ENCODE data around the gene APOBEC3B. TPM values are rescaled to one million over a fixed set of nuclear protein-coding genes. Genes with fewer than 3 reads are reported as not detected.
"Not testable (repeated sequence)": the region's sequence is repeated elsewhere in the genome, so short reads cannot be mapped to it uniquely, and the experiment has no call there.

The APOBEC3B gene
- total RNA-seq, 2 experiments from 2014 or later = not detected

- H3K27ac Mint-ChIP-seq = no peak overlapping the region
- no peak overlapping the region for H3K4me3 Mint-ChIP-seq
- no peaks in the 10 kb centered on the region for H3K9me3 ChIP-seq (ENCODE audit: control insufficient read depth in 1 of 2, insufficient read depth in 1 of 2, low read length in 2 of 2)
- no peaks in the 10 kb centered on the region for H3K36me3 ChIP-seq (ENCODE audit: insufficient read depth, low read length)
- no peak overlapping the region for H3K27ac ChIP-seq (ENCODE audit: low read depth in 1 of 2, low read length in 2 of 2)
- TF ChIP-seq CTCF (IDR thresholded peaks at IDR 0.05) = no peak
- H3K9me3 Mint-ChIP-seq = no peaks in the 10 kb centered on the region
- CTCF ChIA-PET = interaction anchor here (0.8 to 1.6 kb wide), 4 partner anchors 11 to 145 kb away, joined by 3 to 10 read pairs (median 4); no protein-coding TSS in a partner anchor
- H3K4me1 ChIP-seq (ENCODE audit: insufficient read depth, low read length) = peaks cover 11% of the 10 kb centered on the region
- H3K36me3 Mint-ChIP-seq (ENCODE audit: low read depth) = no peaks in the 10 kb centered on the region
- intact Hi-C loops (cut with DNase I, micrococcal nuclease) = no loop called here
- DNase-seq (peak in 1 of 14 experiments; percentile 23), ATAC-seq (ENCODE audit: poor library complexity) (no peak)
- peaks cover 20% of the 10 kb centered on the region for H3K27me3 Mint-ChIP-seq
- H3K27me3 ChIP-seq (ENCODE audit: control insufficient read depth in 1 of 2, insufficient read depth in 2 of 2, low read length in 2 of 2) = no peaks in the 10 kb centered on the region
- no peak overlapping the region for H3K4me3 ChIP-seq (ENCODE audit: low read length)
- H3K4me1 Mint-ChIP-seq (ENCODE audit: low read depth) = peaks cover 4% of the 10 kb centered on the region
- POLR2A ChIA-PET = interaction anchor here (1.8 kb wide), 1 partner anchor 29 kb away, joined by 5 read pairs; no protein-coding TSS in a partner anchor
Measured at GRCh38 chr22:38974170-38974825, 7.8 kb upstream of the APOBEC3B start.

DNA sequence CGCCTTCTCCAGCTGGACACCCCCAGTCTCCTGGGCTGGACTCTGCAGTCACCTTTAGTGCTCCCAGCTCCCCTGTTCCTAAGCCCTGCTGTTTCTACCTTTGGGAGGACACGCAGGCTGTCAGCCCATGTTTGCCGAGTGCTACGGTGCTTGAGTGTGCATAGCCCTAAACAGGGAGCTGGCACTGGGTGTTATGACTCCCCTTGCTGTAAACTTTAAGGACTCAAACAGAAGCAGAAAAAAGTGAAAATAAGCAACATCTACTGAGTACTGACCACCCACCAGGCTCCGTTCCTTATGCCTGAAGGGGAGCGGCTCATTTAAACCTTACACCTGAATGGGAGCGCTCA is 7.3 kb upstream of the APOBEC3B start:
- intact Hi-C loops (cut with DNase I, micrococcal nuclease) = no loop called here
- TF ChIP-seq CTCF (IDR thresholded peaks at IDR 0.05) = no peak
- ChIA-PET POLR2A (no interaction called here), CTCF (no interaction called here)
- Histone ChIP-seq H3K36me3 (ENCODE audit: insufficient read depth, low read length) (no peaks in the 10 kb centered on the region), H3K27me3 (ENCODE audit: control insufficient read depth in 1 of 2, insufficient read depth in 2 of 2, low read length in 2 of 2) (no peaks in the 10 kb centered on the region), H3K4me1 (ENCODE audit: insufficient read depth, low read length) (peaks cover 11% of the 10 kb centered on the region), H3K9me3 (ENCODE audit: control insufficient read depth in 1 of 2, insufficient read depth in 1 of 2, low read length in 2 of 2) (no peaks in the 10 kb centered on the region), H3K4me3 (ENCODE audit: low read length) (no peak overlapping the region), H3K27ac (ENCODE audit: low read depth in 1 of 2, low read length in 2 of 2) (no peak overlapping the region)
- H3K4me3 Mint-ChIP-seq = no peak overlapping the region
- no peak for DNase-seq
- peaks cover 20% of the 10 kb centered on the region for H3K27me3 Mint-ChIP-seq
- H3K36me3 Mint-ChIP-seq (ENCODE audit: low read depth) = no peaks in the 10 kb centered on the region
- no peaks in the 10 kb centered on the region for H3K9me3 Mint-ChIP-seq
- H3K4me1 Mint-ChIP-seq (ENCODE audit: low read depth) = peaks cover 4% of the 10 kb centered on the region
- no peak overlapping the region for H3K27ac Mint-ChIP-seq
- ATAC-seq (ENCODE audit: poor library complexity) = no peak

DNA sequence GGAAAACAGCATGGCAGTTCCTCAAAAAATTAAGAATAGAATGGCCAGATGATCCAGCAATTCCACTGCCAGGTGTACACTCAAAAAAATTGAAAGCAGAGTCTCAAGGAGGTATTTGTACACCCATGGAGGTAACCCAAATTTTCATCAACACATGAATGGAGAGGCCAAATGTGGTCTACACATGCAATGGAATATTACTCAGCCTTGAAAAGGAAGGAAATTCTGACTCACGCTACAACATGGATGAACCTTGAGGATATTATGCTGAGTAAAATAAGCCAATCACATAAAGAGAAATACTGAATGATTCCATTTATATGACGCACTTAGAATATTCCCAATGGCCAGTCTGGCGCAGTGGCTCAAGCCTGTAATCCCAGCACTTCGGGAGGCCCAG is 4.9 kb upstream of the APOBEC3B start:
- H3K4me3 ChIP-seq (ENCODE audit: low read length); ATAC-seq (ENCODE audit: poor library complexity); H3K9me3 Mint-ChIP-seq; H3K36me3 ChIP-seq (ENCODE audit: insufficient read depth, low read length); intact Hi-C loops (cut with DNase I, micrococcal nuclease); H3K9me3 ChIP-seq (ENCODE audit: control insufficient read depth in 1 of 2, insufficient read depth in 1 of 2, low read length in 2 of 2); DNase-seq; POLR2A ChIA-PET; CTCF ChIA-PET; H3K27ac Mint-ChIP-seq; H3K27me3 Mint-ChIP-seq; H3K27ac ChIP-seq (ENCODE audit: low read depth in 1 of 2, low read length in 2 of 2); H3K27me3 ChIP-seq (ENCODE audit: control insufficient read depth in 1 of 2, insufficient read depth in 2 of 2, low read length in 2 of 2); H3K4me3 Mint-ChIP-seq; H3K36me3 Mint-ChIP-seq (ENCODE audit: low read depth): not testable (repeated sequence)
- H3K4me1 Mint-ChIP-seq (ENCODE audit: low read depth) = peaks cover 16% of the 10 kb centered on the region
- peaks cover 26% of the 10 kb centered on the region for H3K4me1 ChIP-seq (ENCODE audit: insufficient read depth, low read length)

DNA sequence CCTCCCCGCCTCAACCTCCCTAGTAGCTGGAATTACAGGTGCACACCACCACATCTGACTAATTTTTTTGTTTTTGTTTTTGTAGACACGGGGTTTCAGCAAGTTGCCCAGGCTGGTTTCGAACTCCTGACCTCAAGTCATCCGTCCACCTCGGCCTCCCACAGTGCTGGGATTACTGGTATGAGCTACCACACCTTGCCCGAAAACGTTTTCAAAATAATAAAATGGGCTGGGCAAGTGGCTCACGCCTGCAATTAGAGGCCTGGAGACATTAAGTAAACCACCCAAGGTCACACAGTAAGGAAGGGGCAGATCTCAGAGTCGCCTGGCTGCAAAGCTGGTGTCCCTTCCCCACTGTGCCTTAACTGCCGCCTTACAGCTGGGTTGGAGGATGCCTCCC is 1.6 kb upstream of the APOBEC3B start:
- H3K9me3 Mint-ChIP-seq; H3K36me3 ChIP-seq (ENCODE audit: insufficient read depth, low read length); ATAC-seq (ENCODE audit: poor library complexity); H3K27me3 ChIP-seq (ENCODE audit: control insufficient read depth in 1 of 2, insufficient read depth in 2 of 2, low read length in 2 of 2); CTCF ChIA-PET; DNase-seq; H3K4me3 Mint-ChIP-seq; H3K4me3 ChIP-seq (ENCODE audit: low read length); H3K27me3 Mint-ChIP-seq; H3K27ac ChIP-seq (ENCODE audit: low read depth in 1 of 2, low read length in 2 of 2); H3K36me3 Mint-ChIP-seq (ENCODE audit: low read depth); H3K27ac Mint-ChIP-seq: not testable (repeated sequence)
- POLR2A ChIA-PET = interaction anchor here (1.1 kb wide), 1 partner anchor 109 kb away, joined by 3 read pairs; the partner anchor contains the start of gene CBX6
- intact Hi-C loops (cut with DNase I, micrococcal nuclease) = loop anchor here in 1 of 2 experiments (5.0 kb wide), 1 partner anchor 108 kb away; the partner anchor contains the start of gene CBX6
- peaks cover 0 to 18% of the 10 kb centered on the region in 2 experiments for H3K9me3 ChIP-seq (ENCODE audit: control insufficient read depth in 1 of 2, insufficient read depth in 1 of 2, low read length in 2 of 2)
- H3K4me1 Mint-ChIP-seq (ENCODE audit: low read depth) = peaks cover 26% of the 10 kb centered on the region
- H3K4me1 ChIP-seq (ENCODE audit: insufficient read depth, low read length) = peaks cover 45% of the 10 kb centered on the region

Data from CD4-positive, alpha-beta T cell (primary cell).